Spinal cord (tissue), 10 donors: Measurements from ENCODE around the gene P3H1. TPM values are rescaled to one million over a fixed set of nuclear protein-coding genes. Genes with fewer than 3 reads are reported as not detected.
"Not testable (repeated sequence)": the region's sequence is repeated elsewhere in the genome, so short reads cannot be mapped to it uniquely, and the experiment has no call there.

ENCODE experiments used
- DNase-seq, 6 donors: peaks; one replicate each; pipeline versions ENCODE4 v3.0.0 to v3.0.0-alpha.2; 2013 to 2015; ENCODE audit warnings: low spot score in 6 of 6, low read depth in 4 of 6
- H3K27ac ChIP-seq: one replicate; pipeline ENCODE4 v1.5.1; 2013; ENCODE audit warnings: low read depth, low read length, control low read depth
- H3K27me3 ChIP-seq: one replicate; pipeline ENCODE4 v1.6.1; 2013; ENCODE audit warnings: low read length; ENCODE audit not compliant: control insufficient read depth, insufficient read depth
- H3K36me3 ChIP-seq: one replicate; pipeline ENCODE4 v1.6.1; 2013; ENCODE audit warnings: low read length; ENCODE audit not compliant: control insufficient read depth, insufficient read depth
- H3K4me1 ChIP-seq: one replicate; pipeline ENCODE4 v1.6.1; 2013; ENCODE audit warnings: low read length; ENCODE audit not compliant: control insufficient read depth, insufficient read depth
- H3K4me3 ChIP-seq: one replicate; pipeline ENCODE4 v1.5.1; 2013; ENCODE audit warnings: low read depth, low read length, control low read depth
- H3K9me3 ChIP-seq: one replicate; pipeline ENCODE4 v1.6.1; 2013; ENCODE audit warnings: low read length; ENCODE audit not compliant: control insufficient read depth, insufficient read depth
- WGBS: methylation state at CpG from one replicate; pipeline ENCODE4 v1.1.5; 2013; ENCODE audit warnings: missing lambda C conversion rate; ENCODE audit not compliant: insufficient coverage; 5-methylcytosine and 5-hydroxymethylcytosine counted together
- polyA plus RNA-seq, 2 donors: library from polyadenylated mRNA; unstranded; fragments of 120-200 nt; gene quantifications; one replicate each; pipeline ENCODE4 v1.2.1, GENCODE V29; 2013; ENCODE audit not compliant: insufficient read length in 2 of 2
- total RNA-seq, 2 donors: library from RNA; depleted of rRNA in 1 of 2; stranded (reverse); fragments of 120-200 nt in 1 of 2; fragments of >200 nt in 1 of 2; gene quantifications; one replicate each; pipeline versions ENCODE4 v1.2.3 to v1.2.4, GENCODE V29; 2013 to 2014
- donor health status: healthy.

P3H1 gene
- total and polyA plus RNA-seq, 4 donors = 31.2 to 70.0 (median 40.4) TPM

DNA sequence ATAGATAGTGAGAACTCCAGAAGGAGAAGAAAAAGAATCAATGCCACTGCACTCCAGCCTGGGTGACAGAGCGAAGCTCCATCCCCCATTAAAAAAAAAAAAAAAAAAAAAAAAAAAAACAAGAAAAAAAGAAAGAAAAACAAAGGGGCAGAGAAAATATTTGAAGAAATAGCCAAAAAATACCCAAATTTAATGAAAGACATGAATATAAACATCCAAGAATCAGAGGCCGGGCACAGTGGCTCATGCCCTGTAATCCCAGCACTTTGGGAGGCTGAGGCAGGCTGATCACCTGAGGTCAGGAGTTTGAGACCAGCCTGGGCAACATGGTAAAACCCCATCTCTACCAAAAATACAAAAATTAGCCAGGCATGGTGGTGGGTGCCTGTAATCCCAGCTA is 44.4 kb downstream of the P3H1 start:
- H3K27me3 ChIP-seq, H3K36me3 ChIP-seq, H3K9me3 ChIP-seq, H3K4me1 ChIP-seq, H3K27ac ChIP-seq, H3K4me3 ChIP-seq, DNase-seq: not testable (repeated sequence)
- WGBS = 100% methylated on average over 1 of the region's 2 CpGs

DNA sequence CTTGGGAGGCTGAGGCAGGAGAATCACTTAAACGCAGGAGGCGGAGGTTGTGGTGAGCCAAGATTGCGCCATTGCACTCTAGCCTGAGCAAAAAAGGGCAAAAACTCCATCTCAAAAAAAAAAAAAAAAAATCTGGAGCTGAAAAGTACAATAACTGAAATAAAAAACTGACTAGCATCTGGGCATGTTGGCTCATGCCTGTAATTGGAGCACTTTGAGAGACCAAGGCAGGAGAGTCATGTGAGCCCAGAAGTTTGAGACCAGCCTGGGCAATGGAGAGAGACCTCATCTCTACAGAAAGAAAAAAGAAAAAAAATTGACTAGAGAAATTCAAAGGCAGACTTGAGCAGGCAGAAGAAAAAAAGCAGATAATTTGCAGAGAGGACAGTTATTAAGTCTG is 44.9 kb downstream of the P3H1 start:
- no peaks in the 10 kb centered on the region for H3K27me3 ChIP-seq
- H3K27ac ChIP-seq = no peak overlapping the region
- no peak overlapping the region for H3K4me3 ChIP-seq
- H3K4me1 ChIP-seq = no peaks in the 10 kb centered on the region
- peaks cover 8% of the 10 kb centered on the region for H3K36me3 ChIP-seq
- H3K9me3 ChIP-seq = peaks cover 2% of the 10 kb centered on the region
- WGBS = no CpG with 5 or more reads among the region's 3 CpGs
- no peak for DNase-seq

DNA sequence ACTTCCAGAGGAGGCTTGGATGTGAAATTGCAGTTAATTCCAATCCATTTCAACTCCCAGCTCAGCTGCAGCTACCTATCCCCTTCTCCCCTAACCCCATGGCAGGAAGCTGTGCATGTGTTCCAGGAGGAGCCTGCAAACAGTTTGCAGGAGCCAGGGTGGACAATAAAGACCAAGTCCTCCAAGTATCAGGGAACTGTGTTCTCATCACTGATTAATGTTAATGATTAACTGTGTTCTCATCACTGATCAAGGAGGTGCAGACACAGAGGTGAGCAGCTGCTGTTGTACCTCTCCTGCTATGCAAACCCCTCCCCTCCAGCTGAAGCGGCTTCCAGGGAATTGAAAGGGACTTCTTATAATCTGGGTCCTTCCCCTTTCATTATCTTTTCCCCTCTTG is 46.0 kb downstream of the P3H1 start:
- Histone ChIP-seq H3K27ac (no peak overlapping the region), H3K4me1 (no peaks in the 10 kb centered on the region), H3K36me3 (peaks cover 9% of the 10 kb centered on the region), H3K27me3 (no peaks in the 10 kb centered on the region), H3K9me3 (peaks cover 2% of the 10 kb centered on the region), H3K4me3 (no peak overlapping the region)
- no peak for DNase-seq
- WGBS = 88% methylated on average over 1 of the region's 1 CpG

DNA sequence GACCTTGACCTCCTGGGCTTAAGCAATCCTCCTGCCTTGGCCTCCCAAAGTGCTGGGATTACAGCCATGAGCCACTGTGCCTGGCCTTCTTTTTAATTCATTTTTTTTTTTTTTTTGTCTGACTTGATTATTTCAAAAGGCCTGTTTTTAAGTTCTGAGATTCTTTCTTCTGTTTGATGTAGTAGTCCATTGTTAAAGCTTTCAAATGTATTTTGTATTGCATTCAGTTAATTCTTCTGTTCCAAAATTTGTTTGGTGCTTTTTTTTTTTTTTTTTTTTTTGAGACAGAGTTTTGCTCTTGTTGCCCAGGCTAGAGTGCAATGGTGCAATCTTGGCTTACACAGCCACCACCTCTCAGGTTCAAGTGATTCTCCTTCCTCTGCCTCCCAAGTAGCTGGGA is 52.4 kb downstream of the P3H1 start:
- not testable (repeated sequence) for H3K27me3 ChIP-seq, H3K4me3 ChIP-seq, DNase-seq, H3K27ac ChIP-seq, H3K9me3 ChIP-seq, H3K4me1 ChIP-seq
- H3K36me3 ChIP-seq = peaks cover 23% of the 10 kb centered on the region

DNA sequence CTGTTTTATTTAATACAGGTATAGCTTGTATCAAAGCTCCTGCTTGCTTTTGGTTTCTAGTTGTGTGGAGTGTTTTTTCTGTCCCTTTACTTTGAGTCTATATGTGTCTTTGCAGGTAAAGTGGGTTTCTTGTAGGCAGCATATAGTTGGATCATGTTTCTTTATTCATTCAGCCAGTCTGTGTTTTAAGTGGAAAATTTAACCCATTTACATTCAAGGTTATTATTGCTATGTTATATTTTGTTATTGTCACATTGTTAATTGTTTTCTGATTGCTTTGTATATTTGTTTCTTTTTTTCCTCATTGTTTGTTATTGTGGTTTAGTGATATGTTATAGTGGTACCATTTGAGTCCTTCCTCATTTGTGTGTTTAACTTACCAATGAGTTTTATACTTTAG is 53.5 kb downstream of the P3H1 start:
- peaks cover 25% of the 10 kb centered on the region for H3K36me3 ChIP-seq
- no peaks in the 10 kb centered on the region for H3K4me1 ChIP-seq
- H3K4me3 ChIP-seq = no peak overlapping the region
- no peak for DNase-seq
- H3K27me3 ChIP-seq = no peaks in the 10 kb centered on the region
- peaks cover 5% of the 10 kb centered on the region for H3K9me3 ChIP-seq
- no peak overlapping the region for H3K27ac ChIP-seq

DNA sequence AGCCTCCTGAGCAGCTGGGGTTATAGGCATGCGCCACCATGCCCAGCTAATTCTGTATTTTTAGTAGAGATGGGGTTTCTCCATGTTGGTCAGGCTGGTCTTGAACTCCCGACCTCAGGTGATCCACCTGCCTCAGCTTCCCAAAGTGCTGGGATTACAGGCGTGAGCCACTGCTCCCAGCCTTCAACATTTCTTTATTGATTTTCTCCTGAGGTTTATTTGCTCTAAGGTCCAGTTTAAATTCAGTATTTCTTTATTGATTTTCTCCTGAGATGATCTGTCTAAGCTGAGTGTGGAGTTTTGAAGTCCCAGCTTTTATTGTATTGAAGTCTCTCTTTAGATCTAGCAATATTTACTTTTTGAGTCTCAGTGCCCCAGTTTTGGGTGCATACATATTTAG is 54.0 kb downstream of the P3H1 start:
- H3K4me3 ChIP-seq, H3K27ac ChIP-seq, DNase-seq, H3K9me3 ChIP-seq, H3K27me3 ChIP-seq, H3K4me1 ChIP-seq: not testable (repeated sequence)
- no CpG with 5 or more reads among the region's 3 CpGs for WGBS
- H3K36me3 ChIP-seq = peaks cover 23% of the 10 kb centered on the region

DNA sequence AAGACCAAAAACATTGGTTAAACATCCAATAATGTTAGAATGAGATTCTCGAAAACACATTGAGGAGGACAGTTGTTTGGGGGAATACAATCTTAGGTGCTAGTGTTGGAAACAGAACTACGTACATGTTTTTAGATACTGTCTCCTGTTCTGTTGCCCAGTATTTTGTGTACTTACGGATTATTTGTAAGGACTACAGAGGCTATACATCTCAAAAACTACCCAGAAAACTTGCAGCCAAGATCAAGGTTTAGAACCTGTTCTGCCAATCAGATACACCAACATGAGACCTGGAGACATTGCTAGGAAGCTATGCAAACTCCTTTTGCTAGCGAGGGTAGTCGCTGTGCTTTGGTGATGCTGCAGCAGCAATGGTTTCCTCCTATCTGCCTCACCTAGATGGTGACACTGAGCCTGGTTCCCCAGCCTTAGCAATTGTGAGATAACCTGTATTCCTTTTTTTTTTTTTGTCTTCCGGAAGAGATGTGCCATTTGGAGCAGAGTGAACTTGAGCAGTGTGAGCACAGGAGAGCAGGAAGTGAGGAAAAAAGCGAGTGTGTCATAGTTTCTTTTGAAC is 62.9 kb downstream of the P3H1 start:
- no peak for DNase-seq
- Histone ChIP-seq H3K4me1 (no peaks in the 10 kb centered on the region), H3K27ac (no peak overlapping the region), H3K9me3 (no peaks in the 10 kb centered on the region), H3K4me3 (no peak overlapping the region), H3K27me3 (no peaks in the 10 kb centered on the region), H3K36me3 (peaks cover 41% of the 10 kb centered on the region)
- 100% methylated on average over 5 of the region's 7 CpGs for WGBS

DNA sequence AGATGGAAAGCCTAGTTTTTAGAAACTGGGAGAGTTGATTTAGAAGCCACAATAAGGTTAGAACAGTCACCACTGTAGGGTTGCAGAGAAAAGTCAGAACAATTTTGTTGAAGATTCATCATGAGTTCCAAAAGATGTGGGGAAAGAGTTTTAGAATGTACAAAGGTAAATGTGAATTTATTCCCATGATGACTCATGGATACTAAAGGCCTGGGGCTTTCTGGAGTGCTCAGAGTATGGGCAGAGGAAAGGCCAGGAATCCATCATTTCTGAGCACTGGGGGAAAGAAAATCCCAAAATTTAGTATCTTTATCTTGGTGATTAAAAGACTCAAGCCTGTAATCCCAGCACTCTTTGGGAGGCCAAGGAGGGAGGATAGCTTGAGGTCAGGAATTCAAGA is 66.8 kb downstream of the P3H1 start:
- no peaks in the 10 kb centered on the region for H3K9me3 ChIP-seq
- H3K4me1 ChIP-seq = no peaks in the 10 kb centered on the region
- DNase-seq = no peak
- H3K27ac ChIP-seq = no peak overlapping the region
- H3K36me3 ChIP-seq = peaks cover 40% of the 10 kb centered on the region
- H3K4me3 ChIP-seq = no peak overlapping the region
- H3K27me3 ChIP-seq = no peaks in the 10 kb centered on the region

DNA sequence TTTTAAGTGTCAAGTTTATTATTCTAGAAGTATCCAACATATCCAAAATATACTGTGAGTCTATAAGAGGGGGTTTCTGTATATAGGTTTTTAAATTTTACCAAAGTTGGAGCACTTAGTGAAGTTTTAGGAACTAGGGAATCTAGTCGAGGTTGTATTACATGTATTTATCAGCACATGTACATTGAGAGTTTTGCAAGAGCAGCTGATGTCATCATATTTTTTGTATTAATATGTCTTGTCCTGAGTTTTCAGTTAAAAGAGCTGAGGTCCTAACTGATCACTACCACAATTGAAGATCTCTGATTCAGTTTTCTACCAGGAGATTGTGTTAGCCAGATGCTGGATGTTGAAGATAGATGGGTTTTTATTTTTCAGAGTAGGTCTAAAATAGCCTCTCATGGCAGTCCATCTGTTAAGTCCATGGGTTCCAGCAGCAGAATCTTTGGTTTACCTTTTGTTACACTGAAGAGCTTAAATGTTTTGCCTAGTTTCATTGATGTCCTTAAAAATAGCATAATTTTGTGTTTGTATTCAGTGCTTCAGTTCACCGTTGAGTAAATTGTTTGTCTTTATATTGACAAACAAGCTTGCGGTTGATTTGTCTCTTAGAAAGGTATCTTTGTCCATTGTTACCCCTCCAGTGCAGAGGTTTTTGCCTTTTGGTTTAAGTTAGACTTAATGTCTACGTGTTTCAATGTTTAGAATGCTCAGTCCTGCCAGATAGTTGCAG is 68.6 kb downstream of the P3H1 start:
- no peaks in the 10 kb centered on the region for H3K9me3 ChIP-seq
- 100% methylated on average over 2 of the region's 4 CpGs for WGBS
- no peak overlapping the region for H3K4me3 ChIP-seq
- no peak overlapping the region for H3K27ac ChIP-seq
- no peaks in the 10 kb centered on the region for H3K27me3 ChIP-seq
- peaks cover 34% of the 10 kb centered on the region for H3K36me3 ChIP-seq
- DNase-seq = no peak
- H3K4me1 ChIP-seq = no peaks in the 10 kb centered on the region
